Measurements from ENCODE around the gene ARHGAP15.

Gene ARHGAP15

GRCh38 chr2:143581134-143581533 lies 451.9 kb downstream of the ARHGAP15 start:
- no peak overlapping the region for H3K4me3 ChIP-seq (ENCODE audit: low read depth, low read length)
- no peak for DNase-seq (ENCODE audit: low read depth)
- no peak for TF ChIP-seq CTCF (IDR thresholded peaks at IDR 0.05; ENCODE audit: insufficient read depth, low read depth, low read length, missing control alignments)

DNA sequence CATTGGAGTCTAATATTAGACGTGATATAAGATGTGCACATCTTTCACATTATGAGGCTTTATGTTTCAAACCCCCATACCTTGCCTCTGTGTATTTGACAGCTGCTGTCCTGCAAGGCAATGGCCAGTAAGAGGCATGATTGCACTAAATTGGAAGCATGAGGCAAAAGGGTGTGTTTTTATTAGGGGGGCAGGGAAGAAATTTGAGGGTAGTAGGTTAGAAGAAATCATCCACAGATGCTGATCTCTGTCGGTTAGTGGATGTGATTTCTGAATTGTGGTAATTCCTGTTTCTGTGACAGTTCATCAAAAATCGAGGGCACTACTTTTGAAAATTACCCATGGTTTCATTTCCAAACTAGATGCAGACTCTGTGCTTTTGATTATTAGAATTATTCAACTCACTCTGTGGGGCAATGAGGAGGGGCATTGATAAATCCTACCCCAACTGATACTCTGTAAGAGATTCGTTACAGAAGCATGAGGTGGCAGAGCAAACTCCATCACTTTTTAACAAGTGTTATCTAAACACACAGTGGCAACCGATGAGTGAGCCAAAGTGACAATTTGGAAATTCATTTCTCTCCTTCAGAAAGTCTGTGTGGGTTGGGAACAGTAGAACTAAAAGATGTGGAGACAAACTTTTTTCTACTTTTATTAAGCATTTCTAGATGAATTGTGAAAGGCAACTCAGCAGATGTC lies 453.0 kb downstream of the ARHGAP15 start:
- no peak for TF ChIP-seq CTCF (IDR thresholded peaks at IDR 0.05; ENCODE audit: insufficient read depth, low read depth, low read length, missing control alignments)
- no peak overlapping the region for H3K4me3 ChIP-seq (ENCODE audit: low read depth, low read length)
- no peak for DNase-seq (ENCODE audit: low read depth)

DNA sequence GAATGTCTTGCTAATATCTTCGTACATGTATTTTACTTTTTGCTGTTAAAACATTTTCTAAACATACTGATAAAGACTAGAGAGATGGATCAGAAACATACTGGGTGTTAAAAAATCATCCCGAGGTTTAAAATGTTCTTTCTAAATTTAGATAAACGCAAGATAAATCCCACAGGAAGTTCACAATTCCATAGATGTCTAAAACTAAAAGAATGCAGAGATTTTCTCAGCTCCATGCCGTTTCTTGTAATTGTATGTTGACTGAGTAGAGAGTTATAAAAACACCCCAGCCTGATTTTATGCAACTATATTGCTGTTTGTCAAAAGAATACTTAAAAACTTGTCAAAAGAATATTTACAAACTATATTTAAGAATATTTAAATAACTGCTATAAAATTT lies 455.7 kb downstream of the ARHGAP15 start:
- no peak for DNase-seq (ENCODE audit: low read depth)
- no peak for TF ChIP-seq CTCF (IDR thresholded peaks at IDR 0.05; ENCODE audit: insufficient read depth, low read depth, low read length, missing control alignments)

GRCh38 chr2:143586119-143586518 lies 456.9 kb downstream of the ARHGAP15 start:
- no peak overlapping the region for H3K4me3 ChIP-seq (ENCODE audit: low read depth, low read length)
- DNase-seq (ENCODE audit: low read depth), result no peak
- no peak for TF ChIP-seq CTCF (IDR thresholded peaks at IDR 0.05; ENCODE audit: insufficient read depth, low read depth, low read length, missing control alignments)

More for the DNA sequence above, 455.7 kb downstream of the ARHGAP15 start:
- no peak overlapping the region for H3K4me3 ChIP-seq (ENCODE audit: low read depth, low read length)

- TF ChIP-seq CTCF (IDR thresholded peaks at IDR 0.05; ENCODE audit: insufficient read depth, low read depth, low read length, missing control alignments), result no peak
- H3K4me3 ChIP-seq (ENCODE audit: low read depth, low read length), result no peak overlapping the region
- no peak for DNase-seq (ENCODE audit: low read depth)
These were observed 459.5 kb downstream of the ARHGAP15 start for GRCh38 chr2:143588746-143589145.

DNA sequence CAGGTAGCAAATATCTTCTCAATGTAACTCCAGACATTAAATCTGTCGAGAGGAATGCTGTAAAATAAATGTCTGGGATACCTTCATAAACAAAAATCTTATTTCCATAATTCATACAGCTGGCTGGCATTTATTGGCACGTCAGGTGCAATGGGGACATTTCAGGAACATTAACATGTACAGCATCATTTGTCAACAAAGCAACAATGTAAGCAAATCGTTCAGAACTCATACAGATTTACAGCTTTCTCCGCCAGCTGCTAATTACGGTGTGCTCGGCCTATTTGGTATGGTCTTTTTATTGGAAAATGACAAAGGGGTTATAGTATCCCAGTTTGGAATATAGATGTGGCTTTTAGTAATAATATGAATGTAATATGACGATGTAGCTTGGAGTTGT lies 464.9 kb downstream of the ARHGAP15 start:
- no peak for DNase-seq (ENCODE audit: low read depth)
- no peak overlapping the region for H3K4me3 ChIP-seq (ENCODE audit: low read depth, low read length)
- TF ChIP-seq CTCF (IDR thresholded peaks at IDR 0.05; ENCODE audit: insufficient read depth, low read depth, low read length, missing control alignments), result no peak

DNA sequence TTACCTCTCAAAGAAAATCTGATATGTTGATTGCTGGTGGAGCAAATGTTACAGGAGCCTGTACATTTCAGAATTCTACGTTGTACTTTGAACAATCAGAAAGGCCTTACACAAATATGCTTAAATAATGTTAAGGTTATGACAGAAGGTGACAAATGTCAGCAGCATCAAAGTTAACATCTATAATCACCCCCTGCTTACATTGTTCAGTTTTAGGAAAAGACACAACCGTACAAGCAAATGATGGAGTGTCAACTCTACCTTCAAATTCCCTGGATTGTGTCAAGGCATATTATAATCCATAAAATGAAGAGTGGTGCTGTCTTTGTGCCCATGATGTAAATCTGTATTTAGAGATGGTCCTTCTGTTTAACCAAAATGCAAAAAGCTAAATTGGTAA lies 465.5 kb downstream of the ARHGAP15 start:
- no peak for DNase-seq (ENCODE audit: low read depth)
- no peak overlapping the region for H3K4me3 ChIP-seq (ENCODE audit: low read depth, low read length)
- no peak for TF ChIP-seq CTCF (IDR thresholded peaks at IDR 0.05; ENCODE audit: insufficient read depth, low read depth, low read length, missing control alignments)
